IMR-90 (cell line): ENCODE data around the gene CDK8. TPM values are rescaled to one million over a fixed set of nuclear protein-coding genes. Genes with fewer than 3 reads are reported as not detected.

Experiments
- ATAC-seq: fragments of 200-7000 bp; cut with Tn5 transposase; 2 replicates; pipeline ENCODE4 v1.9.1; 2020; ENCODE audit warnings: low read depth, mild to moderate bottlenecking, moderate library complexity
- BruUV-seq: library from RNA; stranded (reverse); fragments of 400-500 nt; replicated peaks from 2 replicates; lab custom pipeline; 2021; lab: Mats Ljungman, UMichigan
- CTCF ChIA-PET: fragments of 300-600 bp; formaldehyde crosslinking; extraction: SDS; loops from one replicate; lab custom pipeline; 2021; ENCODE audit warnings: antibody characterized with exemption; lab: Yijun Ruan, JAX
- POLR2A ChIA-PET: fragments of 300-600 bp; sonication (Branson Sonifier 250); formaldehyde crosslinking; loops from one replicate; lab custom pipeline; 2022; ENCODE audit warnings: antibody characterized with exemption; ENCODE audit not compliant: unreplicated experiment; lab: Charles Lee
- DNase-seq: peaks from one replicate; pipeline ENCODE4 v3.0.0; 2013
- H2AFZ ChIP-seq: replicated peaks from 2 replicates; pipeline ENCODE3; 2013; ENCODE audit warnings: low read length, mild to moderate bottlenecking; ENCODE audit not compliant: poor library complexity
- H2AK5ac ChIP-seq: 2 replicates; pipeline ENCODE4 v1.6.1; 2013; ENCODE audit warnings: low read depth, low read length, inconsistent platforms
- H2AK9ac ChIP-seq: replicated peaks from 2 replicates; pipeline ENCODE3; 2013; ENCODE audit warnings: mild to moderate bottlenecking, low read depth, low read length, moderate library complexity; ENCODE audit not compliant: poor library complexity
- H2BK120ac ChIP-seq: 2 replicates; pipeline ENCODE4 v1.6.1; 2013; ENCODE audit warnings: low read depth, low read length, inconsistent platforms
- H2BK15ac ChIP-seq: 3 replicates; pipeline ENCODE4 v1.6.1; 2013; ENCODE audit warnings: low read depth, low read length, inconsistent platforms
- H2BK20ac ChIP-seq: 2 replicates; pipeline ENCODE4 v1.6.1; 2013; ENCODE audit warnings: low read depth, mild to moderate bottlenecking, inconsistent platforms, low read length, moderate library complexity
- H2BK5ac ChIP-seq: 2 replicates; pipeline ENCODE4 v1.6.1; 2013; ENCODE audit warnings: mild to moderate bottlenecking, low read depth, low read length, inconsistent platforms; ENCODE audit not compliant: poor library complexity, severe bottlenecking
- H3K14ac ChIP-seq: replicated peaks from 2 replicates; pipeline ENCODE4 v1.6.1; 2013; ENCODE audit warnings: low read depth, low read length, inconsistent platforms
- H3K18ac ChIP-seq: 2 replicates; pipeline ENCODE4 v1.6.1; 2013; ENCODE audit warnings: low read depth, low read length, control low read depth
- H3K23ac ChIP-seq: 2 replicates; pipeline ENCODE4 v1.6.1; 2013; ENCODE audit warnings: low read depth, low read length, inconsistent platforms
- H3K27ac ChIP-seq: 2 replicates; pipeline ENCODE4 v1.5.1; 2013; ENCODE audit warnings: mild to moderate bottlenecking, control low read depth, low read length; ENCODE audit not compliant: insufficient read depth
- H3K27me3 ChIP-seq: 2 replicates; pipeline ENCODE4 v1.6.1; 2013; ENCODE audit warnings: low read length; ENCODE audit not compliant: control insufficient read depth, insufficient read depth
- H3K36me3 ChIP-seq: 2 replicates; pipeline ENCODE4 v1.6.1; 2013; ENCODE audit warnings: low read length, mixed read lengths; ENCODE audit not compliant: control insufficient read depth, insufficient read depth
- H3K4ac ChIP-seq: 2 replicates; pipeline ENCODE4 v1.6.1; 2013; ENCODE audit warnings: low read depth, low read length, inconsistent platforms
- H3K4me1 ChIP-seq: 2 replicates; pipeline ENCODE4 v1.6.1; 2013; ENCODE audit warnings: low read length, mixed read lengths; ENCODE audit not compliant: control insufficient read depth, insufficient read depth
- H3K4me2 ChIP-seq: 2 replicates; pipeline ENCODE4 v1.6.1; 2013; ENCODE audit warnings: low read depth, mild to moderate bottlenecking, control low read depth, low read length, moderate library complexity
- H3K4me3 ChIP-seq: 2 replicates; pipeline ENCODE4 v1.5.1; 2013; ENCODE audit warnings: low read depth, mild to moderate bottlenecking, control low read depth, low read length, moderate library complexity; ENCODE audit not compliant: insufficient read depth
- H3K56ac ChIP-seq: 2 replicates; pipeline ENCODE4 v1.6.1; 2013; ENCODE audit warnings: low read length, inconsistent platforms; ENCODE audit not compliant: insufficient read depth; ENCODE audit errors: extremely low read depth
- H3K79me1 ChIP-seq, 2 experiments: 2 replicates each; pipeline ENCODE4 v1.6.1; 2013; ENCODE audit warnings: low read length in 2 of 2, inconsistent platforms in 1 of 2, low read depth in 1 of 2
- H3K9ac ChIP-seq: 2 replicates; pipeline ENCODE4 v1.6.1; 2013; ENCODE audit warnings: low read depth, low read length, control low read depth
- H3K9me1 ChIP-seq: 2 replicates; pipeline ENCODE4 v1.6.1; 2013; ENCODE audit warnings: low read length, inconsistent platforms; ENCODE audit not compliant: insufficient read depth
- H3K9me3 ChIP-seq: 2 replicates; pipeline ENCODE4 v1.6.1; 2013; ENCODE audit warnings: low read length; ENCODE audit not compliant: control insufficient read depth, insufficient read depth
- H4K20me1 ChIP-seq: 2 replicates; pipeline ENCODE4 v1.6.1; 2013; ENCODE audit warnings: low read length, inconsistent platforms; ENCODE audit not compliant: insufficient read depth
- H4K5ac ChIP-seq: 2 replicates; pipeline ENCODE4 v1.6.1; 2013; ENCODE audit warnings: mild to moderate bottlenecking, low read depth, low read length, control low read depth
- H4K8ac ChIP-seq, 2 experiments: 2 replicates each; pipeline ENCODE4 v1.6.1; 2013; ENCODE audit warnings: low read depth in 2 of 2, low read length in 2 of 2, control low read depth in 1 of 2, inconsistent platforms in 1 of 2
- H4K91ac ChIP-seq: 2 replicates; pipeline ENCODE4 v1.6.1; 2013; ENCODE audit warnings: low read depth, low read length, inconsistent platforms; ENCODE audit not compliant: insufficient read depth
- BHLHE40 ChIP-seq: fragments of 150-350 bp; IDR thresholded peaks from 2 replicates; pipeline ENCODE4 v1.6.1; 2016; ENCODE audit warnings: mild to moderate bottlenecking, low read depth, low read length
- CEBPB ChIP-seq: IDR thresholded peaks from 2 replicates; pipeline ENCODE4 v1.6.1; 2012; ENCODE audit warnings: low read depth, low read length, improper control_type of control experiment
- CHD1 ChIP-seq: IDR thresholded peaks from 2 replicates; pipeline ENCODE4 v1.6.1; 2012; ENCODE audit warnings: low read depth, low read length, improper control_type of control experiment
- CTCF ChIP-seq: conservative IDR thresholded peaks from 2 replicates; pipeline ENCODE4 v1.5.1; 2012; ENCODE audit warnings: mild to moderate bottlenecking, low read depth, low read length, improper control_type of control experiment
- ELK1 ChIP-seq: fragments of 150-350 bp; IDR thresholded peaks from 2 replicates; pipeline ENCODE4 v1.6.1; 2016; ENCODE audit warnings: low read depth, mild to moderate bottlenecking, low read length, moderate library complexity, borderline replicate concordance
- FOS ChIP-seq: fragments of 150-350 bp; IDR thresholded peaks from 2 replicates; pipeline ENCODE4 v1.6.1; 2016; ENCODE audit warnings: low read depth, low read length
- MAFK ChIP-seq: IDR thresholded peaks from 2 replicates; pipeline ENCODE4 v1.6.1; 2012; ENCODE audit warnings: low read depth, low read length, improper control_type of control experiment
- MAZ ChIP-seq: IDR thresholded peaks from 2 replicates; pipeline ENCODE4 v1.6.1; 2012; ENCODE audit warnings: low read depth, mild to moderate bottlenecking, low read length, improper control_type of control experiment, moderate library complexity, borderline replicate concordance
- MXI1 ChIP-seq: IDR thresholded peaks from 2 replicates; pipeline ENCODE4 v1.6.1; 2012; ENCODE audit warnings: low read depth, mild to moderate bottlenecking, low read length, moderate library complexity, borderline replicate concordance
- NFE2L2 ChIP-seq: fragments of 150-350 bp; IDR thresholded peaks from 2 replicates; pipeline ENCODE4 v1.6.1; 2016; ENCODE audit warnings: low read depth, mild to moderate bottlenecking, low read length
- POLR2A ChIP-seq: IDR thresholded peaks from 2 replicates; pipeline ENCODE4 v1.6.1; 2012; ENCODE audit warnings: mild to moderate bottlenecking, low read depth, low read length
- RAD21 ChIP-seq: IDR thresholded peaks from 2 replicates; pipeline ENCODE4 v1.6.1; 2012; ENCODE audit warnings: low read length, improper control_type of control experiment
- RCOR1 ChIP-seq: IDR thresholded peaks from 2 replicates; pipeline ENCODE4 v1.6.1; 2012; ENCODE audit warnings: mild to moderate bottlenecking, low read length, improper control_type of control experiment; ENCODE audit not compliant: insufficient replicate concordance
- RFX5 ChIP-seq: IDR thresholded peaks from 2 replicates; pipeline ENCODE4 v1.8.0; 2012; ENCODE audit warnings: low read depth, mild to moderate bottlenecking, low read length, moderate library complexity
- SMC3 ChIP-seq: fragments of 150-350 bp; IDR thresholded peaks from 2 replicates; pipeline ENCODE4 v1.6.1; 2016; ENCODE audit warnings: low read depth, mild to moderate bottlenecking, antibody characterized with exemption, low read length, moderate library complexity
- USF2 ChIP-seq: fragments of 150-350 bp; IDR thresholded peaks from 2 replicates; pipeline ENCODE4 v1.6.1; 2017; ENCODE audit warnings: mild to moderate bottlenecking, antibody characterized with exemption, low read length, low read depth
- WGBS, 2 experiments: methylation state at CpG; one replicate each; pipeline versions ENCODE4 v1.1.5 to v1.1.7; 2013; ENCODE audit warnings: missing lambda C conversion rate in 2 of 2; ENCODE audit not compliant: insufficient read length in 1 of 2; ENCODE audit errors: extremely low coverage in 2 of 2; 5-methylcytosine and 5-hydroxymethylcytosine counted together
- dilution Hi-C: fragments of 300-500 bp; cut with HindIII; formaldehyde crosslinking; loops from one replicate; pipeline ENCODE4 v1.14.3; 2018; ENCODE audit warnings: low sequenced_read_pairs; ENCODE audit not compliant: unreplicated experiment
- in situ Hi-C: fragments of 300-500 bp; cut with MboI; formaldehyde crosslinking; loops from 3 replicates; pipeline ENCODE4 v1.14.3; 2019; ENCODE audit warnings: low sequenced_read_pairs, inconsistent platforms, mixed read lengths
- intact Hi-C: fragments of 100-400 bp; cut with micrococcal nuclease; formaldehyde crosslinking; loops from 2 replicates; pipeline ENCODE4 v1.10.0; 2022
- polyA plus RNA-seq, 3 experiments: library from polyadenylated mRNA; depleted of rRNA; stranded (reverse); fragments of >200 nt; gene quantifications; 2 replicates each; pipeline ENCODE4 v1.2.3, GENCODE V29; 2012; ENCODE audit warnings: low replicate concordance in 1 of 3
- total RNA-seq: library from RNA; depleted of rRNA; stranded (reverse); fragments of >200 nt; gene quantifications from 2 replicates; pipeline ENCODE4 v1.2.3, GENCODE V29; 2012

Gene CDK8
- total and polyA plus RNA-seq, 2 of the 4 experiments (the other 2 are of a cell fraction) = 15.4 to 19.0 TPM

GRCh38 chr13:26382366-26382765 lies 128.4 kb downstream of the CDK8 start:
- Histone ChIP-seq H3K27me3 (no peaks in the 10 kb centered on the region), H3K36me3 (peaks cover 4% of the 10 kb centered on the region; the same call in 1 of the 2 replicates), H4K91ac (no peak overlapping the region), H3K9me1 (0 out of 2 replicates have a peak, but pooled peaks cover 2% of the 10 kb centered on the region), H3K23ac (no peak overlapping the region), H2AK9ac (no peak overlapping the region), H2BK120ac (no peak overlapping the region), H2BK5ac (no peak overlapping the region), H3K4me3 (no peak overlapping the region), H4K5ac (no peak overlapping the region), H2BK20ac (no peak overlapping the region), H3K18ac (no peak overlapping the region), H3K56ac (no peak overlapping the region), H2AFZ (no peak overlapping the region), H4K20me1 (no peaks in the 10 kb centered on the region), H4K8ac (no peak overlapping the region), H3K4me1 (0 out of 2 replicates have a peak, but pooled peaks cover 2% of the 10 kb centered on the region), H2AK5ac (no peak overlapping the region), H3K9me3 (no peaks in the 10 kb centered on the region), H3K14ac (no peak overlapping the region), H3K79me1 (peaks cover 0 to 5% of the 10 kb centered on the region in 2 experiments; a peak in 1 of 4 replicates), H3K9ac (no peak overlapping the region), H3K4ac (no peak overlapping the region), H3K27ac (no peak overlapping the region), H2BK15ac (no peak overlapping the region), H3K4me2 (no peak overlapping the region)
- CTCF ChIA-PET = interaction anchor here (0.5 kb wide), 1 partner anchor 1018 kb away, joined by 4 read pairs; no protein-coding TSS in a partner anchor
- in situ Hi-C loops = no loop called here
- no peak for TF ChIP-seq RCOR1
- TF ChIP-seq CTCF = no peak
- TF ChIP-seq MAFK = no peak
- no peak for TF ChIP-seq RFX5
- no peak for TF ChIP-seq MAZ
- TF ChIP-seq POLR2A = no peak
- TF ChIP-seq CEBPB = no peak
- no peak for TF ChIP-seq BHLHE40
- no peak for TF ChIP-seq FOS
- TF ChIP-seq NFE2L2 = no peak
- no peak for TF ChIP-seq CHD1
- TF ChIP-seq MXI1 = no peak
- no peak for TF ChIP-seq SMC3
- no peak for TF ChIP-seq RAD21
- TF ChIP-seq ELK1 = no peak
- no peak for TF ChIP-seq USF2
- ATAC-seq (no peak), DNase-seq (no peak)
- WGBS, 2 experiments = no CpG with 5 or more reads among the region's 2 CpGs
- intact Hi-C loops = no loop called here
- dilution Hi-C loops = no loop called here
- POLR2A ChIA-PET = no interaction called here
- no TSS peak for BruUV-seq
